Lower leg skin (tissue), 4 donors: ENCODE data around the gene TMC3. TPM values are rescaled to one million over a fixed set of nuclear protein-coding genes. Genes with fewer than 3 reads are reported as not detected.

Source experiments
- DNase-seq, 2 donors: peaks; one replicate each; pipeline ENCODE4 v3.0.0-alpha.2; 2019; ENCODE audit warnings: low spot score in 2 of 2
- H3K4me3 ChIP-seq: fragments of 200-600 bp; sonication (generic); 2 replicates; pipeline ENCODE4 v1.5.1; 2017; ENCODE audit warnings: mild to moderate bottlenecking, low read depth; ENCODE audit not compliant: poor library complexity, severe bottlenecking
- CTCF ChIP-seq, 3 donors: fragments of 450-650 bp; IDR thresholded peaks; one replicate each; pipeline ENCODE4 v1.5.1; 2016; ENCODE audit warnings: antibody characterized with exemption in 3 of 3, mild to moderate bottlenecking in 3 of 3, moderate library complexity in 2 of 3
- POLR2A ChIP-seq, 2 donors: fragments of 450-650 bp; IDR thresholded peaks; one replicate each; pipeline ENCODE4 v1.6.1; 2016 to 2017; ENCODE audit warnings: antibody characterized with exemption in 2 of 2, mild to moderate bottlenecking in 1 of 2, moderate library complexity in 1 of 2
- WGBS, 2 donors: methylation state at CpG; one replicate each; pipeline ENCODE4 v1.1.5; 2018; 5-methylcytosine and 5-hydroxymethylcytosine counted together
- intact Hi-C: fragments of 100-400 bp; cut with DNase I; formaldehyde crosslinking; loops from one replicate; pipeline ENCODE4 v1.15.0; 2023; ENCODE audit warnings: low total_unique reads
- total RNA-seq, 4 donors: library from RNA; depleted of rRNA; stranded (reverse); fragments of >200 nt; gene quantifications; one replicate each; pipeline ENCODE4 v1.1.0, GENCODE V29; 2016

Gene TMC3
- total RNA-seq, 4 donors from 2014 or later = 0.05 to 0.10 TPM; not detected in 2

DNA sequence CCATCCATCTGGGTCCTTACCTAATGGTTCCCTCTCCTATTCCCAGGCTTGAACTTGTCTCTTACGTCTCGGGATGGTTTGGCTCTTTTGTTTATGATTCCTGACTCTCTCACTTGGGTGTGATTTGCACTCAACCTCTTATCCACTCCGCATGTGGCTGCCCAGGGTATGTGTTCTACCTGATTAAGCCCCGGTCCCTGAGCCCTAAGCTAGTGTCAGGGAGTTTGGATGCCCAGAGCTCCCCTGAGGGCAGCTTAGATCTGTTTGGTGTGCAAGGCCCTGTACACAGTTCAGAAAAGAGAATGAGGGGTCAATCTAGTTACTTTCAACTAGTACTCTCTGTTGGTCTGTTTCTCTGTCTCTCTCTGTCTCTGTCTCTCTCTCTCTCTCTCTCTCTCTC, 34.2 kb downstream of the TMC3 start:
- intact Hi-C loops = loop anchor here (5.0 kb wide), 1 partner anchor 237 kb away; no protein-coding TSS in a partner anchor
- no peak overlapping the region for H3K4me3 ChIP-seq
- no peak for DNase-seq
- WGBS, 2 donors = 70 to 74% methylated on average over 4 of the region's 4 CpGs
- no peak for TF ChIP-seq POLR2A (IDR thresholded peaks at IDR 0.05)
- TF ChIP-seq CTCF (IDR thresholded peaks at IDR 0.05) = no peak

GRCh38 chr15:81339321-81339720, 34.7 kb downstream of the TMC3 start:
- DNase-seq = no peak
- intact Hi-C loops = loop anchor here (5.0 kb wide), 1 partner anchor 238 kb away; no protein-coding TSS in a partner anchor
- WGBS, 2 donors = 50 to 53% methylated on average over 5 of the region's 5 CpGs
- no peak overlapping the region for H3K4me3 ChIP-seq
- TF ChIP-seq CTCF (IDR thresholded peaks at IDR 0.05) = no peak

- TF ChIP-seq POLR2A (IDR thresholded peaks at IDR 0.05) = no peak
- no peak for TF ChIP-seq CTCF (IDR thresholded peaks at IDR 0.05)
- DNase-seq = peak in 1 of 2 donors; percentile 66
- intact Hi-C loops = loop anchor here (5.0 kb wide), 1 partner anchor 239 kb away; no protein-coding TSS in a partner anchor
- WGBS, 2 donors = 19 to 26% methylated on average over 8 of the region's 8 CpGs
- H3K4me3 ChIP-seq = no peak overlapping the region
These were observed 35.6 kb downstream of the TMC3 start for GRCh38 chr15:81338170-81339007.

GRCh38 chr15:81337713-81338157, 36.3 kb downstream of the TMC3 start:
- intact Hi-C loops = loop anchor here (5.0 kb wide), 1 partner anchor 240 kb away; no protein-coding TSS in a partner anchor

DNA sequence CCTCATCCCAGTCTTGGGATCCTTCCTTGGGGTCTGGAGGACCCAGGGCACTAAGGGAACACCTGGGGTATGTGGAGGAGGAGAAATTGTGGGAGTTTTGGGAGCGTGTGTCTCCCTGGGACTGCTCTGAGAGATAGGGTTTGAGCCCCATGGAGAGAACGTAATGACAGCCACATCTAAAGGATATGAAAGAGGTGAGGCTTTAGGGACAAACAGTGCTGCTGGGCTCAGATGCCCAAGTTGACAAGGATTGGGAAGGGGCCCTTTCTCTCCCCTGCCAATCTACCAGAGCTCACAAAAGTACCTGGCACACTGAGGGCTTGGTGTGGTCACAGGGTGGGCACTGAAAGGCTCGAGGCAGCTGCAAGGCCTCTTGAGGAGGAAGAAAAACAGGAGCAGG, 36.8 kb downstream of the TMC3 start:
- TF ChIP-seq POLR2A (IDR thresholded peaks at IDR 0.05) (no peak), CTCF (IDR thresholded peaks at IDR 0.05) (no peak)
- WGBS, 2 donors = 79 to 80% methylated on average over 3 of the region's 3 CpGs
- H3K4me3 ChIP-seq = no peak overlapping the region
- no peak for DNase-seq
- intact Hi-C loops = loop anchor here (5.0 kb wide), 1 partner anchor 240 kb away; no protein-coding TSS in a partner anchor

More at GRCh38 chr15:81337713-81338157, 36.3 kb downstream of the TMC3 start:
- WGBS, 2 donors = 70 to 74% methylated on average over 9 of the region's 9 CpGs
- DNase-seq = no peak
- TF ChIP-seq CTCF (IDR thresholded peaks at IDR 0.05) (no peak), POLR2A (IDR thresholded peaks at IDR 0.05) (no peak)
- H3K4me3 ChIP-seq = no peak overlapping the region
